K562 (cell line): Measurements from ENCODE around the gene THBS2. TPM values are rescaled to one million over a fixed set of nuclear protein-coding genes. Genes with fewer than 3 reads are reported as not detected.

Experiments used
- NCOA4 ChIP-seq: fragments of 450-650 bp; IDR thresholded peaks from 2 replicates; pipeline ENCODE4 v1.6.1; 2018; ENCODE audit warnings: mild to moderate bottlenecking; ENCODE audit not compliant: partially characterized antibody
- POLR2A ChIP-seq: fragments of 450-650 bp; conservative IDR thresholded peaks from 2 replicates; pipeline ENCODE4 v1.6.1; 2016
- RAD21 ChIP-seq, 2 experiments: fragments of 250-450 bp in 1 of 2; fragments of 450-650 bp in 1 of 2; sonication (Bioruptor Pico) in 1 of 2; formaldehyde crosslinking in 1 of 2; IDR thresholded peaks in 1 of 2; conservative IDR thresholded peaks in 1 of 2; 2 replicates each; pipeline versions ENCODE4 v1.4.0 to v1.8.0; 2020 to 2022; ENCODE audit warnings: mild to moderate bottlenecking in 2 of 2, moderate library complexity in 1 of 2
- SETDB1 ChIP-seq: IDR thresholded peaks from one replicate; pipeline ENCODE4 v1.6.1; 2012; ENCODE audit warnings: low read length, control low read depth, inconsistent platforms
- TAF7 ChIP-seq: fragments of 450-650 bp; IDR thresholded peaks from 2 replicates; pipeline ENCODE4 v1.6.1; 2016; ENCODE audit warnings: missing genetic modification characterization, missing compliant biosample characterization
- TFE3 ChIP-seq: fragments of 450-650 bp; formaldehyde crosslinking; IDR thresholded peaks from 2 replicates; pipeline ENCODE4 v1.4.0; 2020; ENCODE audit warnings: mild to moderate bottlenecking, mixed read lengths
- ZNF165 ChIP-seq: fragments of 250-450 bp; sonication (Bioruptor Pico); IDR thresholded peaks from 2 replicates; pipeline ENCODE4 v1.4.0; 2020; ENCODE audit warnings: borderline replicate concordance
- ZNF263 ChIP-seq: sonication (generic); formaldehyde crosslinking; IDR thresholded peaks from 2 replicates; pipeline ENCODE4 v1.8.0; 2022; ENCODE audit warnings: mild to moderate bottlenecking, missing genetic modification reagents, borderline replicate concordance
- ZNF518B ChIP-seq: fragments of 250-450 bp; sonication (Bioruptor Pico); IDR thresholded peaks from 2 replicates; pipeline ENCODE4 v1.5.0; 2021; ENCODE audit warnings: mild to moderate bottlenecking, moderate library complexity
- ZSCAN32 ChIP-seq: fragments of 450-650 bp; formaldehyde crosslinking; IDR thresholded peaks from 2 replicates; pipeline ENCODE4 v1.4.0; 2020; ENCODE audit warnings: mild to moderate bottlenecking, moderate library complexity
- polyA plus RNA-seq, 8 experiments: library from polyadenylated mRNA; depleted of rRNA in 4 of 8; stranded (reverse) in 5 of 8; unstranded in 3 of 8; fragments of >200 nt; fragmentation: Nextera tagmentation in 2 of 8; fragmentation: Illumina TruSeq in 1 of 8; extraction: Ambion mirVana in 2 of 8; extraction: Trizol in 1 of 8; gene quantifications; 2 replicates each; pipeline versions ENCODE4 v1.2.1 to v1.2.3, GENCODE V29; 2011 to 2014; ENCODE audit warnings: inconsistent platforms in 1 of 8, missing spikeins in 1 of 8
- total RNA-seq, 7 experiments: library from RNA; depleted of rRNA in 6 of 7; stranded (reverse); fragments of >200 nt in 6 of 7; fragmentation: Illumina TruSeq in 2 of 7; extraction: Trizol in 2 of 7; gene quantifications; 2 replicates each; pipeline versions ENCODE4 v1.2.1 to v1.2.3, GENCODE V29; 2011 to 2021; ENCODE audit warnings: low replicate concordance in 1 of 7
- TF ChIP-seq, protein P1 (sequence below): fragments of 250-450 bp; sonication (Bioruptor Pico); IDR thresholded peaks from 2 replicates; pipeline ENCODE4 v1.6.1; 2021; ENCODE audit warnings: mild to moderate bottlenecking

The THBS2 gene
- total and polyA plus RNA-seq, 9 of the 15 experiments (the other 6 are each of a cell fraction or from before 2014, with no cell fraction given) = 0.03 to 0.11 (median 0.03) TPM; not detected in 6

DNA sequence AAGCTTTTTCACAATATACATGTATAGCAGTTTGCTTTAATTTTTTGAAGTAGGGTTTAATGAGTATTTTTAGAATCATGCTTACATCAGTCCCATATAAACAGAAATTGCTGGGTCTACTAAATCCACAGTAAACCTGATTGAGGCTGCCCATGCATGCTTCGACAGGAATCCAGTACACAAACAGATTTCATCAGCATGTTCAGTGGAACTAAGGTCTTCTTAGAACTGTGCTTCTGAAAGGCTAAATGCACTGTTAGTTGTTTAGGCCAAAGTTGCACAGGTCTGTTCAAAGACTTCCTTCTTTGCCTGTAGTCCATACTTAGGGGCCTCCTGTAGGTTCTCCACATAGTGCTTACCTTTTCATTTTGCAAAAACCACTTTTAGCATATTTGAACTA, 42.5 kb upstream of the THBS2 start (continued):
- no peak for TF ChIP-seq TFE3 (CRISPR knock-in tag)
- TF ChIP-seq TAF7 = no peak
- TF ChIP-seq ZSCAN32 (CRISPR knock-in tag) = no peak
- no peak for TF ChIP-seq SETDB1
- TF ChIP-seq, protein P1, sequence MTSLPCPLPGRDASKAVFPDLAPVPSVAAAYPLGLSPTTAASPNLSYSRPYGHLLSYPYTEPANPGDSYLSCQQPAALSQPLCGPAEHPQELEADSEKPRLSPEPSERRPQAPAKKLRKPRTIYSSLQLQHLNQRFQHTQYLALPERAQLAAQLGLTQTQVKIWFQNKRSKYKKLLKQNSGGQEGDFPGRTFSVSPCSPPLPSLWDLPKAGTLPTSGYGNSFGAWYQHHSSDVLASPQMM (CRISPR knock-in tag) = no peak
- no peak for TF ChIP-seq ZNF165 (CRISPR knock-in tag)
- TF ChIP-seq POLR2A = no peak
- TF ChIP-seq RAD21 (CRISPR knock-in tag; conservative IDR thresholded peaks at IDR 0.05 in 1 of 2, IDR thresholded peaks at IDR 0.05 in 1 of 2) = no peak
- TF ChIP-seq NCOA4 = no peak
- TF ChIP-seq ZNF263 (CRISPR knock-in tag) = no peak
- no peak for TF ChIP-seq ZNF518B
- TF ChIP-seq, all 486 proteins: peak for 0
